K562 (cell line): ENCODE results near the gene MACROD2. TPM values are rescaled to one million over a fixed set of nuclear protein-coding genes. Genes with fewer than 3 reads are reported as not detected.

Experiments used
- ATAC-seq: fragments of 200-7000 bp; cut with Tn5 transposase; 3 replicates; pipeline ENCODE4 v1.9.1; 2020; ENCODE audit warnings: moderate library complexity
- BruUV-seq: library from RNA; stranded (reverse); fragments of 400-500 nt; replicated peaks from 2 replicates; lab custom pipeline; 2021; lab: Mats Ljungman, UMichigan
- CTCF ChIA-PET: fragments of 300-600 bp; formaldehyde crosslinking; extraction: SDS; loops from one replicate; lab custom pipeline; 2021; ENCODE audit warnings: low intra/inter-chr PET ratio; lab: Yijun Ruan, JAX
- POLR2A ChIA-PET: fragments of 300-600, 350-650 bp; sonication (Branson Sonifier 250); formaldehyde crosslinking; extraction: SDS; loops from one replicate; lab custom pipeline; 2021; ENCODE audit warnings: antibody characterized with exemption, inconsistent platforms; lab: Yijun Ruan, JAX
- DNase-seq, 4 experiments: peaks; one replicate each; pipeline versions ENCODE4 v3.0.0 to v3.0.0-alpha.2; 2011 to 2018; ENCODE audit warnings: low spot score in 3 of 4, mixed read lengths in 3 of 4; ENCODE audit errors: extremely low read depth in 1 of 4
- FAIRE-seq: peaks from 2 replicates; lab custom pipeline; 2011; peaks lifted over from hg19 to GRCh38; lab: Jason Lieb, UNC
- H2AFZ ChIP-seq: 2 replicates; pipeline ENCODE4 v1.6.0; 2011; ENCODE audit warnings: low read depth, low read length, control low read depth, inconsistent platforms
- H3K27ac ChIP-seq: fragments of 200-600 bp; 3 replicates; pipeline ENCODE4 v1.8.0; 2011; ENCODE audit warnings: low read depth, mild to moderate bottlenecking, control low read depth, inconsistent platforms, low read length, moderate library complexity, mixed read lengths; ENCODE audit errors: extremely low read depth
- H3K27me3 ChIP-seq, 2 experiments: fragments of 300-600 bp in 1 of 2; 2 replicates in 1 of 2; 3 replicates in 1 of 2; pipeline versions ENCODE4 v1.6.0 to v1.8.0; 2011; ENCODE audit warnings: inconsistent platforms in 2 of 2, low read length in 2 of 2, mild to moderate bottlenecking in 1 of 2, mixed read lengths in 1 of 2, moderate library complexity in 1 of 2; ENCODE audit not compliant: control insufficient read depth in 2 of 2, insufficient read depth in 2 of 2
- H3K36me3 ChIP-seq: fragments of 300-600 bp; 3 replicates; pipeline ENCODE4 v1.8.0; 2011; ENCODE audit warnings: mild to moderate bottlenecking, low read length, inconsistent platforms; ENCODE audit not compliant: control insufficient read depth, insufficient read depth
- H3K4me1 ChIP-seq, 2 experiments: fragments of 200-600 bp in 1 of 2; replicated peaks in 1 of 2; 2 replicates in 1 of 2; 3 replicates in 1 of 2; pipeline versions ENCODE4 v1.5.1 to v1.8.0; 2011; ENCODE audit warnings: inconsistent platforms in 2 of 2, low read length in 2 of 2, mild to moderate bottlenecking in 1 of 2, mixed read lengths in 1 of 2, moderate library complexity in 1 of 2; ENCODE audit not compliant: control insufficient read depth in 2 of 2, insufficient read depth in 2 of 2
- H3K4me2 ChIP-seq: 2 replicates; pipeline ENCODE4 v1.6.1; 2011; ENCODE audit warnings: low read length, control low read depth, inconsistent platforms, mixed read lengths; ENCODE audit not compliant: insufficient read depth
- H3K4me3 ChIP-seq: fragments of 200-600 bp; sonication (generic), shearing (Covaris generic); 2 replicates; pipeline ENCODE4 v1.5.1; 2016; ENCODE audit warnings: control low read depth, inconsistent platforms
- H3K79me2 ChIP-seq: fragments of 200-600 bp; 3 replicates; pipeline ENCODE4 v1.8.0; 2011; ENCODE audit warnings: low read length, inconsistent platforms; ENCODE audit not compliant: control insufficient read depth, insufficient read depth
- H3K9ac ChIP-seq, 2 experiments: 2 replicates each; pipeline versions ENCODE4 v1.6.0 to v1.6.1; 2011; ENCODE audit warnings: low read depth in 2 of 2, low read length in 2 of 2, control low read depth in 1 of 2, inconsistent platforms in 1 of 2, mild to moderate bottlenecking in 1 of 2, mixed read lengths in 1 of 2; ENCODE audit not compliant: insufficient read depth in 1 of 2
- H3K9me1 ChIP-seq: one replicate; pipeline ENCODE4 v1.6.0; 2011; ENCODE audit warnings: inconsistent platforms, mild to moderate bottlenecking, low read length, moderate library complexity; ENCODE audit not compliant: control insufficient read depth, insufficient read depth
- H3K9me3 ChIP-seq: replicated peaks from 2 replicates; pipeline ENCODE4 v1.5.1; 2011; ENCODE audit warnings: low read depth, low read length, inconsistent platforms; ENCODE audit not compliant: control insufficient read depth, insufficient read depth
- H4K20me1 ChIP-seq: replicated peaks from 2 replicates; pipeline ENCODE4 v1.6.1; 2011; ENCODE audit warnings: low read length, inconsistent platforms, mixed read lengths; ENCODE audit not compliant: control insufficient read depth, insufficient read depth
- CHAMP1 ChIP-seq: fragments of 450-650 bp; IDR thresholded peaks from 2 replicates; pipeline ENCODE4 v1.6.1; 2016; ENCODE audit warnings: mild to moderate bottlenecking
- E2F3 ChIP-seq: fragments of 250-450 bp; sonication (Bioruptor Pico); IDR thresholded peaks from 2 replicates; pipeline ENCODE4 v1.4.0; 2020; ENCODE audit warnings: mild to moderate bottlenecking
- FOXA3 ChIP-seq, 2 experiments: fragments of 450-650 bp in 1 of 2; sonication (generic) in 1 of 2; formaldehyde crosslinking; IDR thresholded peaks in 1 of 2; conservative IDR thresholded peaks in 1 of 2; 2 replicates each; pipeline versions ENCODE4 v1.4.0 to v1.8.0; 2020 to 2022; ENCODE audit warnings: mild to moderate bottlenecking in 2 of 2, missing genetic modification reagents in 1 of 2
- HINFP ChIP-seq: fragments of 450-650 bp; conservative IDR thresholded peaks from 2 replicates; pipeline ENCODE4 v1.6.1; 2016; ENCODE audit warnings: missing genetic modification characterization, low read depth, mild to moderate bottlenecking, control low read depth, missing compliant biosample characterization
- HMG20A ChIP-seq: fragments of 450-650 bp; formaldehyde crosslinking; conservative IDR thresholded peaks from 2 replicates; pipeline ENCODE4 v1.4.0; 2020; ENCODE audit warnings: mild to moderate bottlenecking, mixed read lengths
- POLR2A ChIP-seq: fragments of 450-650 bp; conservative IDR thresholded peaks from 2 replicates; pipeline ENCODE4 v1.6.1; 2016
- RBFOX2 ChIP-seq: fragments of 200-400 bp; formaldehyde crosslinking; IDR thresholded peaks from 2 replicates; pipeline ENCODE4 v1.6.1; 2017; ENCODE audit warnings: low read depth, mild to moderate bottlenecking, low read length, moderate library complexity
- RFX7 ChIP-seq: fragments of 250-450 bp; sonication (Bioruptor Pico); IDR thresholded peaks from 2 replicates; pipeline ENCODE4 v1.5.1; 2021; ENCODE audit warnings: mild to moderate bottlenecking
- SIRT6 ChIP-seq: IDR thresholded peaks from one replicate; pipeline ENCODE4 v1.6.1; 2012; ENCODE audit warnings: low read depth, mild to moderate bottlenecking, control low read depth, inconsistent platforms, low read length, moderate library complexity
- SRSF7 ChIP-seq: fragments of 200-400 bp; formaldehyde crosslinking; optimal IDR thresholded peaks from 2 replicates; pipeline ENCODE3; 2017; ENCODE audit warnings: mild to moderate bottlenecking, low read depth, low read length
- ZFP36 ChIP-seq: fragments of 150-350 bp; IDR thresholded peaks from 2 replicates; pipeline ENCODE4 v1.6.1; 2018; ENCODE audit warnings: low read length, low read depth; ENCODE audit not compliant: partially characterized antibody
- ZNF12 ChIP-seq: sonication (generic); formaldehyde crosslinking; IDR thresholded peaks from 2 replicates; pipeline ENCODE4 v1.4.0; 2020; ENCODE audit warnings: mild to moderate bottlenecking, missing genetic modification reagents
- ZNF24 ChIP-seq: fragments of 450-650 bp; IDR thresholded peaks from 2 replicates; pipeline ENCODE4 v1.6.1; 2016
- ZNF592 ChIP-seq: fragments of 450-650 bp; IDR thresholded peaks from 2 replicates; pipeline ENCODE4 v1.6.1; 2017; ENCODE audit warnings: antibody characterized with exemption, mild to moderate bottlenecking
- ZNF764 ChIP-seq: fragments of 250-450 bp; sonication (Bioruptor Pico); IDR thresholded peaks from 2 replicates; pipeline ENCODE4 v1.4.0; 2020; ENCODE audit warnings: low read depth, mild to moderate bottlenecking, moderate library complexity
- ZSCAN32 ChIP-seq: fragments of 450-650 bp; formaldehyde crosslinking; IDR thresholded peaks from 2 replicates; pipeline ENCODE4 v1.4.0; 2020; ENCODE audit warnings: mild to moderate bottlenecking, moderate library complexity
- WGBS: fragments of 100-300 bp; shearing (Covaris generic); methylation state at CpG from one replicate; pipeline ENCODE4 v1.1.6; 2016; ENCODE audit warnings: low coverage, mixed read lengths; ENCODE audit not compliant: insufficient coverage; ENCODE audit errors: missing lambda C conversion rate; 5-methylcytosine and 5-hydroxymethylcytosine counted together
- in situ Hi-C: fragments of 300-500 bp; cut with MboI; formaldehyde crosslinking; loops from 4 replicates; pipeline ENCODE4 v1.15.0; 2018; ENCODE audit warnings: inconsistent platforms, mixed read lengths
- intact Hi-C: fragments of 100-400 bp; cut with micrococcal nuclease; formaldehyde crosslinking; loops from 2 replicates; pipeline ENCODE4 v1.14.2; 2022
- polyA plus RNA-seq, 8 experiments: library from polyadenylated mRNA; depleted of rRNA in 4 of 8; stranded (reverse) in 5 of 8; unstranded in 3 of 8; fragments of >200 nt; fragmentation: Nextera tagmentation in 2 of 8; fragmentation: Illumina TruSeq in 1 of 8; extraction: Ambion mirVana in 2 of 8; extraction: Trizol in 1 of 8; gene quantifications; 2 replicates each; pipeline versions ENCODE4 v1.2.1 to v1.2.3, GENCODE V29; 2011 to 2014; ENCODE audit warnings: inconsistent platforms in 1 of 8, missing spikeins in 1 of 8
- total RNA-seq, 7 experiments: library from RNA; depleted of rRNA in 6 of 7; stranded (reverse); fragments of >200 nt in 6 of 7; fragmentation: Illumina TruSeq in 2 of 7; extraction: Trizol in 2 of 7; gene quantifications; 2 replicates each; pipeline versions ENCODE4 v1.2.1 to v1.2.3, GENCODE V29; 2011 to 2021; ENCODE audit warnings: low replicate concordance in 1 of 7

The MACROD2 gene
- total and polyA plus RNA-seq, 9 of the 15 experiments (the other 6 are each of a cell fraction or from before 2014, with no cell fraction given), result not detected

GRCh38 chr20:15196547-15197255 lies 1201.4 kb downstream of the MACROD2 start:
- ATAC-seq (no peak), DNase-seq (no peak), FAIRE-seq (no peak)
- intact Hi-C loops (no loop called here), in situ Hi-C loops (no loop called here)
- ChIA-PET CTCF (no interaction called here), POLR2A (no interaction called here)
- 5% methylated on average over 3 of the region's 3 CpGs for WGBS
- Histone ChIP-seq H3K27ac (no peak overlapping the region), H3K4me2 (no peak overlapping the region), H3K4me1 (no peaks in the 10 kb centered on the region), H3K79me2 (no peaks in the 10 kb centered on the region), H4K20me1 (no peaks in the 10 kb centered on the region), H3K27me3 (no peaks in the 10 kb centered on the region), H3K4me3 (no peak overlapping the region), H3K9ac (no peak overlapping the region), H3K9me3 (no peaks in the 10 kb centered on the region), H2AFZ (no peak overlapping the region), H3K36me3 (no peaks in the 10 kb centered on the region)
- BruUV-seq, result no TSS peak
- TF ChIP-seq E2F3 (no peak), SIRT6 (no peak), RFX7 (no peak), ZNF764 (CRISPR knock-in tag) (no peak), HMG20A (CRISPR knock-in tag) (no peak), ZNF24 (no peak), ZSCAN32 (CRISPR knock-in tag) (no peak), CHAMP1 (no peak), RBFOX2 (no peak), ZNF592 (no peak), HINFP (tag) (no peak), FOXA3 (CRISPR knock-in tag; conservative IDR thresholded peaks at IDR 0.05 in 1 of 2, IDR thresholded peaks at IDR 0.05 in 1 of 2) (no peak), ZNF12 (CRISPR knock-in tag) (no peak), SRSF7 (no peak), POLR2A (no peak), ZFP36 (no peak)
- TF ChIP-seq, all 486 proteins: peak for 0
- no peaks in the 10 kb centered on the region for H3K9me1 ChIP-seq
